GM23338 (cell line): ENCODE measurements around the gene PDE1A.

Experiments
- EZH2 ChIP-seq: fragments of 200-600 bp; sonication (generic); IDR thresholded peaks from one replicate; pipeline ENCODE4 v1.8.0; 2017; ENCODE audit warnings: antibody characterized with exemption, mild to moderate bottlenecking, low read depth; ENCODE audit not compliant: unreplicated experiment
- TF ChIP-seq, protein P1 (sequence below), 2 experiments: fragments of 200-600 bp in 1 of 2; sonication (generic) in 1 of 2; conservative IDR thresholded peaks; 2 replicates each; pipeline versions ENCODE4 v1.5.1 to v1.6.1; 2016 to 2017; ENCODE audit warnings: antibody characterized with exemption in 2 of 2, low read depth in 2 of 2, mild to moderate bottlenecking in 2 of 2, moderate library complexity in 1 of 2

DNA sequence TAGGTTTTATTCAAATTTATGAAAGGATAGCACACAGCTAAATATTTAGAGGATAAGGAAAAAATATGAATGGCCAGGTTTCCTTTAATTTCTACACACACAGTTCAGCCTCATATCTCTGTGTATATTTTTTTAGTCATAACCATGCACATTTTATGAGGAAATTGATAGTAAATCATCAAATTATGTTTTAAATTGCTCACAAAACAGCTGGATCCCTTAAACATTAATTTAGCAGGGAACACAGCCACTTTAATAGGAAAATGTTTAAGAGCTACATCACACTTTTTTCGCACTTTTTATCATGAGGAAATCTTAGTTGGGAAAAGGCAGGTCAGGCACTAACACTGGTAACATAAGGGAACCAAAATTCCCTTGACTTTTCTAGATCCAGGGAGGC lies 65.4 kb downstream of the PDE1A start:
- TF ChIP-seq, protein P1, sequence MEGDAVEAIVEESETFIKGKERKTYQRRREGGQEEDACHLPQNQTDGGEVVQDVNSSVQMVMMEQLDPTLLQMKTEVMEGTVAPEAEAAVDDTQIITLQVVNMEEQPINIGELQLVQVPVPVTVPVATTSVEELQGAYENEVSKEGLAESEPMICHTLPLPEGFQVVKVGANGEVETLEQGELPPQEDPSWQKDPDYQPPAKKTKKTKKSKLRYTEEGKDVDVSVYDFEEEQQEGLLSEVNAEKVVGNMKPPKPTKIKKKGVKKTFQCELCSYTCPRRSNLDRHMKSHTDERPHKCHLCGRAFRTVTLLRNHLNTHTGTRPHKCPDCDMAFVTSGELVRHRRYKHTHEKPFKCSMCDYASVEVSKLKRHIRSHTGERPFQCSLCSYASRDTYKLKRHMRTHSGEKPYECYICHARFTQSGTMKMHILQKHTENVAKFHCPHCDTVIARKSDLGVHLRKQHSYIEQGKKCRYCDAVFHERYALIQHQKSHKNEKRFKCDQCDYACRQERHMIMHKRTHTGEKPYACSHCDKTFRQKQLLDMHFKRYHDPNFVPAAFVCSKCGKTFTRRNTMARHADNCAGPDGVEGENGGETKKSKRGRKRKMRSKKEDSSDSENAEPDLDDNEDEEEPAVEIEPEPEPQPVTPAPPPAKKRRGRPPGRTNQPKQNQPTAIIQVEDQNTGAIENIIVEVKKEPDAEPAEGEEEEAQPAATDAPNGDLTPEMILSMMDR (conservative IDR thresholded peaks at IDR 0.05; ENCODE audit: low read depth in 2 of 2): no peak
- TF ChIP-seq EZH2: no peak
